HepG2 (cell line): ENCODE measurements around the gene SEBOX. TPM values are rescaled to one million over a fixed set of nuclear protein-coding genes. Genes with fewer than 3 reads are reported as not detected.

Experiments
- ATAC-seq: fragments of 200-7000 bp; cut with Tn5 transposase; 3 replicates; pipeline ENCODE4 v1.9.1; 2020; ENCODE audit warnings: mild to moderate bottlenecking, moderate library complexity
- Bru-seq: library from RNA; stranded (reverse); fragments of 400-500 nt; gene quantifications from one replicate; lab custom pipeline; 2021; lab: Mats Ljungman, UMichigan
- BruChase-seq, 2 experiments: library from RNA; stranded (reverse); fragments of 400-500 nt; gene quantifications; one replicate each; lab custom pipeline; 2021; lab: Mats Ljungman, UMichigan
- BruUV-seq: library from RNA; stranded (reverse); fragments of 400-500 nt; replicated peaks from 2 replicates; lab custom pipeline; 2021; lab: Mats Ljungman, UMichigan
- CTCF ChIA-PET: fragments of 300-600 bp; formaldehyde crosslinking; extraction: SDS; loops from one replicate; lab custom pipeline; 2021; ENCODE audit warnings: low total read pairs, inconsistent platforms, low intra/inter-chr PET ratio; lab: Yijun Ruan, JAX
- POLR2A ChIA-PET: fragments of 350-600 bp; sonication (Branson Sonifier 250); formaldehyde crosslinking; loops from one replicate; lab custom pipeline; 2020; ENCODE audit warnings: antibody characterized with exemption, inconsistent platforms; lab: Yijun Ruan, JAX
- DNase-seq: peaks from one replicate; pipeline ENCODE4 v3.0.0-alpha.2; 2015; ENCODE audit warnings: low spot score
- FAIRE-seq: peaks from 3 replicates; lab custom pipeline; 2011; peaks lifted over from hg19 to GRCh38; lab: Jason Lieb, UNC
- H2AFZ ChIP-seq: one replicate; pipeline ENCODE4 v1.6.1; 2011; ENCODE audit warnings: low read length, inconsistent platforms
- H3K27ac ChIP-seq: fragments of 300-600 bp; 3 replicates; pipeline ENCODE4 v1.8.0; 2011; ENCODE audit warnings: mixed run types, mild to moderate bottlenecking, mixed read lengths, low read length, inconsistent platforms; ENCODE audit not compliant: insufficient read depth; ENCODE audit errors: extremely low read length
- H3K27me3 ChIP-seq, 2 experiments: fragments of 200-600 bp in 1 of 2; 2 replicates in 1 of 2; 3 replicates in 1 of 2; pipeline versions ENCODE4 v1.6.0 to v1.8.0; 2011; ENCODE audit warnings: low read length in 2 of 2, mild to moderate bottlenecking in 2 of 2, moderate library complexity in 2 of 2, inconsistent platforms in 1 of 2; ENCODE audit not compliant: insufficient read depth in 2 of 2, control insufficient read depth in 1 of 2
- H3K36me3 ChIP-seq, 2 experiments: fragments of 200-600 bp in 1 of 2; replicated peaks in 1 of 2; 2 replicates in 1 of 2; 3 replicates in 1 of 2; pipeline versions ENCODE4 v1.5.1 to v1.8.0; 2011; ENCODE audit warnings: low read length in 2 of 2, inconsistent platforms in 1 of 2; ENCODE audit not compliant: insufficient read depth in 2 of 2, control insufficient read depth in 1 of 2
- H3K4me1 ChIP-seq: 2 replicates; pipeline ENCODE4 v1.5.1; 2012; ENCODE audit warnings: low read length, inconsistent platforms; ENCODE audit not compliant: insufficient read depth
- H3K4me2 ChIP-seq: 2 replicates; pipeline ENCODE4 v1.6.0; 2011; ENCODE audit warnings: low read depth, low read length, inconsistent platforms
- H3K4me3 ChIP-seq, 3 experiments: fragments of 200-600 bp in 1 of 3; sonication (generic), shearing (Covaris generic) in 1 of 3; replicated peaks in 1 of 3; 2 replicates each; pipeline ENCODE4 v1.5.1; 2011 to 2016; ENCODE audit warnings: low read length in 3 of 3, inconsistent platforms in 2 of 3, low read depth in 2 of 3, mild to moderate bottlenecking in 2 of 3, control low read depth in 1 of 3, mixed read lengths in 1 of 3; ENCODE audit not compliant: insufficient read depth in 1 of 3
- H3K79me2 ChIP-seq: one replicate; pipeline ENCODE4 v1.6.1; 2011; ENCODE audit warnings: low read length, inconsistent platforms; ENCODE audit not compliant: insufficient read depth
- H3K9ac ChIP-seq: 2 replicates; pipeline ENCODE4 v1.6.0; 2011; ENCODE audit warnings: mild to moderate bottlenecking, low read depth, low read length, inconsistent platforms; ENCODE audit not compliant: insufficient read depth
- H3K9me3 ChIP-seq: 2 replicates; pipeline ENCODE4 v1.5.1; 2012; ENCODE audit warnings: mild to moderate bottlenecking, low read length
- H4K20me1 ChIP-seq: 2 replicates; pipeline ENCODE4 v1.6.0; 2011; ENCODE audit warnings: inconsistent platforms, mild to moderate bottlenecking, low read length, moderate library complexity; ENCODE audit not compliant: insufficient read depth
- AGO2 ChIP-seq: fragments of 200-400 bp; formaldehyde crosslinking; optimal IDR thresholded peaks from 2 replicates; pipeline ENCODE3; 2017; ENCODE audit warnings: mild to moderate bottlenecking, low read depth, low read length, moderate library complexity
- FOXA3 ChIP-seq: IDR thresholded peaks from 2 replicates; pipeline ENCODE4 v1.6.1; 2016; ENCODE audit warnings: missing genetic modification reagents, missing compliant biosample characterization
- HNRNPL ChIP-seq: fragments of 200-400 bp; formaldehyde crosslinking; IDR thresholded peaks from 2 replicates; pipeline ENCODE4 v1.6.1; 2017; ENCODE audit warnings: mild to moderate bottlenecking, low read depth, low read length
- POLR2A ChIP-seq, 2 experiments: IDR thresholded peaks; 2 replicates each; pipeline ENCODE4 v1.6.1; 2011; ENCODE audit warnings: low read depth in 2 of 2, low read length in 2 of 2, mild to moderate bottlenecking in 1 of 2, moderate library complexity in 1 of 2; ENCODE audit not compliant: insufficient read depth in 1 of 2
- SRSF4 ChIP-seq: fragments of 200-400 bp; formaldehyde crosslinking; IDR thresholded peaks from one replicate; pipeline ENCODE4 v1.6.1; 2018; ENCODE audit warnings: mild to moderate bottlenecking, low read depth, low read length, moderate library complexity; ENCODE audit not compliant: poor library complexity, severe bottlenecking
- YEATS2 ChIP-seq: sonication (generic); formaldehyde crosslinking; IDR thresholded peaks from 2 replicates; pipeline ENCODE4 v1.4.0; 2020; ENCODE audit warnings: missing genetic modification reagents, borderline replicate concordance
- ZNF10 ChIP-seq: sonication (generic); formaldehyde crosslinking; IDR thresholded peaks from 2 replicates; pipeline ENCODE4 v1.4.0; 2020; ENCODE audit warnings: mild to moderate bottlenecking, low read depth, missing genetic modification reagents, borderline replicate concordance
- ZNF224 ChIP-seq: sonication (generic); formaldehyde crosslinking; IDR thresholded peaks from 2 replicates; pipeline ENCODE4 v1.5.0; 2020; ENCODE audit warnings: mild to moderate bottlenecking, missing genetic modification reagents
- ZNF644 ChIP-seq: IDR thresholded peaks from 2 replicates; pipeline ENCODE4 v1.6.1; 2016; ENCODE audit warnings: low read depth
- ZNF83 ChIP-seq: sonication (generic); formaldehyde crosslinking; IDR thresholded peaks from 2 replicates; pipeline ENCODE4 v1.4.0; 2020; ENCODE audit warnings: missing genetic modification reagents, mild to moderate bottlenecking, borderline replicate concordance
- WGBS: methylation state at CpG from one replicate; pipeline ENCODE4 v1.1.6; 2017; ENCODE audit warnings: low lambda C conversion rate; 5-methylcytosine and 5-hydroxymethylcytosine counted together
- in situ Hi-C: cut with HindIII; loops from 2 replicates; pipeline ENCODE4 v1.10.0; 2017; ENCODE audit warnings: low pct_unique_long_range_greater_than_20kb; ENCODE audit not compliant: extremely low pct_ligation_motif_present
- intact Hi-C: fragments of 100-400 bp; cut with micrococcal nuclease; formaldehyde crosslinking; loops from one replicate; pipeline ENCODE4 v1.10.0; 2022; ENCODE audit not compliant: unreplicated experiment
- long read RNA-seq, 2 experiments: library from RNA in 1 of 2; library from polyadenylated mRNA in 1 of 2; stranded (forward) in 1 of 2; unstranded in 1 of 2; transcript quantifications; one replicate each; pipeline ENCODE4 v2.0.0, GENCODE V29; 2019 to 2022
- polyA minus RNA-seq, 3 experiments: library from RNA; depleted of rRNA, polyadenylated mRNA; stranded (reverse); fragments of >200 nt; gene quantifications; 2 replicates each; pipeline ENCODE4 v1.2.3, GENCODE V29; 2011; ENCODE audit warnings: low replicate concordance in 1 of 3
- polyA plus RNA-seq, 8 experiments: library from polyadenylated mRNA; depleted of rRNA in 3 of 8; stranded (reverse) in 7 of 8; unstranded in 1 of 8; fragments of >200 nt; fragmentation: Illumina TruSeq in 4 of 8; extraction: Trizol in 4 of 8; gene quantifications; 2 replicates each; pipeline versions ENCODE4 v1.2.1 to v1.2.3, GENCODE V29; 2011 to 2016; ENCODE audit warnings: low read depth in 4 of 8, missing spikeins in 1 of 8, mixed read lengths in 1 of 8; ENCODE audit not compliant: insufficient read depth in 1 of 8
- total RNA-seq, 5 experiments: library from RNA; depleted of rRNA; stranded (reverse); fragments of >200 nt; fragmentation: Illumina TruSeq; extraction: Trizol; gene quantifications; 2 replicates each; pipeline ENCODE4 v1.2.3, GENCODE V29; 2016; ENCODE audit warnings: low read depth in 1 of 5
- TF ChIP-seq, protein P1 (sequence below): IDR thresholded peaks from 2 replicates; pipeline ENCODE4 v1.6.1; 2016
- TF ChIP-seq, protein P2 (sequence below): sonication (generic); formaldehyde crosslinking; IDR thresholded peaks from 2 replicates; pipeline ENCODE4 v1.4.0; 2020; ENCODE audit warnings: mild to moderate bottlenecking, missing genetic modification reagents, borderline replicate concordance

SEBOX gene, protein sequence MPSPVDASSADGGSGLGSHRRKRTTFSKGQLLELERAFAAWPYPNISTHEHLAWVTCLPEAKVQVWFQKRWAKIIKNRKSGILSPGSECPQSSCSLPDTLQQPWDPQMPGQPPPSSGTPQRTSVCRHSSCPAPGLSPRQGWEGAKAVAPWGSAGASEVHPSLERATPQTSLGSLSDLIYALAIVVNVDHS
- total RNA-seq (2016; rRNA removed; fragmentation: Illumina TruSeq; extraction: Trizol) (not detected in 2 replicates), polyA plus RNA-seq (2011; rRNA removed) (not detected in 2 replicates), polyA minus RNA-seq (2011; rRNA and poly(A)+ RNA removed; ENCODE audit: low replicate concordance) (0.34 TPM in 1 of 2 replicates, not detected in the other), Bru-seq, nascent RNA (percentile 42 among the genes with signal in this experiment), BruChase-seq, experiment 1, labeled RNA remaining after a 6-hour chase (percentile 36 among the genes with signal in this experiment), BruChase-seq, experiment 2, labeled RNA remaining after a 2-hour chase (percentile 33 among the genes with signal in this experiment)
- total RNA-seq (2016; cell fraction: cytosol; rRNA removed; fragmentation: Illumina TruSeq; extraction: Trizol; ENCODE audit: low read depth), result not detected in 2 replicates
- total RNA-seq (2016; cell fraction: insoluble cytoplasmic fraction; rRNA removed; fragmentation: Illumina TruSeq; extraction: Trizol), result not detected in 2 replicates
- total RNA-seq (2016; cell fraction: membrane; rRNA removed; fragmentation: Illumina TruSeq; extraction: Trizol), result not detected in 2 replicates
- total RNA-seq (2016; cell fraction: nucleus; rRNA removed; fragmentation: Illumina TruSeq; extraction: Trizol), result not detected in 2 replicates
- not detected in 2 replicates for polyA plus RNA-seq (2011; cell fraction: cytosol; rRNA removed)
- polyA plus RNA-seq (2011; cell fraction: nucleus; rRNA removed), result 0.43 TPM in 1 of 2 replicates, not detected in the other
- not detected in 2 replicates for polyA plus RNA-seq (2012)
- not detected in 2 replicates for polyA plus RNA-seq (2016; cell fraction: cytosol; fragmentation: Illumina TruSeq; extraction: Trizol; ENCODE audit: low read depth)
- not detected in 2 replicates for polyA plus RNA-seq (2016; cell fraction: insoluble cytoplasmic fraction; fragmentation: Illumina TruSeq; extraction: Trizol; ENCODE audit: low read depth)
- polyA plus RNA-seq (2016; cell fraction: membrane; fragmentation: Illumina TruSeq; extraction: Trizol; ENCODE audit: low read depth), result not detected in 2 replicates
- not detected in 2 replicates for polyA plus RNA-seq (2016; cell fraction: nucleus; fragmentation: Illumina TruSeq; extraction: Trizol; ENCODE audit: insufficient read depth, low read depth)
- not detected in 2 replicates for polyA minus RNA-seq (2011; cell fraction: cytosol; rRNA and poly(A)+ RNA removed)
- polyA minus RNA-seq (2011; cell fraction: nucleus; rRNA and poly(A)+ RNA removed), result not detected in 2 replicates
- long read RNA-seq, experiment 1, result 0 reads
- long read RNA-seq, experiment 2, result 0 reads

DNA sequence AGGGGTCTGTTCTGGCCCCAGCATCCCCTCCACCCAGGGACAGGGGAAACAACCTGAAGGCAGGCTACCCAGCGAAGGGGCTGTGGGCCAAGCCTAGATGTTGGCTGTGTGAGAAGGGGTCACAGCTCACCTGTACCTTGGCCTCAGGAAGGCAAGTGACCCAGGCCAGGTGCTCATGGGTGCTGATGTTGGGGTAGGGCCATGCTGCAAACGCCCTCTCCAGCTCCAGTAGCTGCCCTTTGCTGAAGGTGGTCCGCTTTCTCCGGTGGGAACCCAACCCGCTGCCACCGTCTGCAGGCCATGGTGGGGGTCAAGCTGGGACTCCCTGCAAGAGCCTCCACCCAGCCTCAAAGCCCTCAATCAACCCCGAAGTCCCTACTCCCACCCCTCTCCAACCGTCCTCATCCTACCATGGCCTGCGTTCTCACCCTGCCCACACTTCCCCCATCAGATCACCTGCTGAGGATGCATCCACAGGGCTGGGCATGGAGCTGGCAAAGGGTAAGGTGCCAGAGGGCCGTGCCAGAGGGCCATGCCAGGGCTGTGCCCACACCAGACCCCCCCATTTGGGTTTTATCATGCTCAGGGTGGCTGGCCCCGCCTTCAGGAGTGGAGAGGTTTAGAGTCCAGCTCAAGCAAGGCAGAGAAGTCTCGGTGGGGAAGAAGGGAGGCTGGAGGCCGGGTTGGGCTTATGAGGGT lies at the start of gene SEBOX:
Gene SEBOX (minus strand): TSS at position 535 of the 699 bp plus-strand sequence. CDS start 48 bp downstream, at position 487.
- H3K9me3 ChIP-seq, result no peaks in the 10 kb centered on the region
- no peak within 1 kb of the TSS for H3K9ac ChIP-seq
- ChIA-PET POLR2A (interaction anchor here (0.8 to 8.3 kb wide), 8 partner anchors 8 to 57 kb away, joined by 3 to 183 read pairs (median 8); partner anchors contain the start of genes IFT20, POLDIP2, SLC46A1 and TNFAIP1), CTCF (no interaction called here)
- no TSS peak for BruUV-seq
- H3K79me2 ChIP-seq, result peaks cover 7% of the 10 kb centered on the region
- H3K4me1 ChIP-seq, result peaks cover 37% of the 10 kb centered on the region
- H3K27me3 ChIP-seq, result no peaks in the 10 kb centered on the region
- DNase-seq, result no peak
- 94% methylated on average over 9 of the region's 13 CpGs for WGBS
- H3K4me2 ChIP-seq, result no peak within 1 kb of the TSS
- H3K4me3 ChIP-seq, result no peak within 1 kb of the TSS
- intact Hi-C loops (no loop called here), in situ Hi-C loops (no loop called here)
- no peak within 1 kb of the TSS for H3K27ac ChIP-seq
- H3K36me3 ChIP-seq, result peaks cover 16 to 35% of the 10 kb centered on the region in 2 experiments
- H4K20me1 ChIP-seq, result no peaks in the 10 kb centered on the region
- no peak for ATAC-seq
- FAIRE-seq, result no peak
- no peak within 1 kb of the TSS for H2AFZ ChIP-seq
- TF ChIP-seq FOXA3 (CRISPR knock-in tag) (no peak), ZNF83 (CRISPR knock-in tag) (no peak), HNRNPL (peak; percentile 80), ZNF644 (CRISPR knock-in tag) (no peak), SRSF4 (no peak), AGO2 (peak; percentile 73), POLR2A (IDR thresholded peaks at IDR 0.05; ENCODE audit: insufficient read depth in 1 of 2, low read depth in 2 of 2, low read length in 2 of 2) (peak in 1 of 2 experiments; percentile 14; a peak in 1 of 4 replicates), ZNF224 (CRISPR knock-in tag) (no peak), ZNF10 (CRISPR knock-in tag) (no peak), YEATS2 (CRISPR knock-in tag) (no peak)
- TF ChIP-seq, protein P1, sequence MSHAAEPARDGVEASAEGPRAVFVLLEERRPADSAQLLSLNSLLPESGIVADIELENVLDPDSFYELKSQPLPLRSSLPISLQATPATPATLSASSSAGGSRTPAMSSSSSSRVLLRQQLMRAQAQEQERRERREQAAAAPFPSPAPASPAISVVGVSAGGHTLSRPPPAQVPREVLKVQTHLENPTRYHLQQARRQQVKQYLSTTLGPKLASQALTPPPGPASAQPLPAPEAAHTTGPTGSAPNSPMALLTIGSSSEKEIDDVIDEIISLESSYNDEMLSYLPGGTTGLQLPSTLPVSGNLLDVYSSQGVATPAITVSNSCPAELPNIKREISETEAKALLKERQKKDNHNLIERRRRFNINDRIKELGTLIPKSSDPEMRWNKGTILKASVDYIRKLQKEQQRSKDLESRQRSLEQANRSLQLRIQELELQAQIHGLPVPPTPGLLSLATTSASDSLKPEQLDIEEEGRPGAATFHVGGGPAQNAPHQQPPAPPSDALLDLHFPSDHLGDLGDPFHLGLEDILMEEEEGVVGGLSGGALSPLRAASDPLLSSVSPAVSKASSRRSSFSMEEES, result no peak
- TF ChIP-seq, protein P2, sequence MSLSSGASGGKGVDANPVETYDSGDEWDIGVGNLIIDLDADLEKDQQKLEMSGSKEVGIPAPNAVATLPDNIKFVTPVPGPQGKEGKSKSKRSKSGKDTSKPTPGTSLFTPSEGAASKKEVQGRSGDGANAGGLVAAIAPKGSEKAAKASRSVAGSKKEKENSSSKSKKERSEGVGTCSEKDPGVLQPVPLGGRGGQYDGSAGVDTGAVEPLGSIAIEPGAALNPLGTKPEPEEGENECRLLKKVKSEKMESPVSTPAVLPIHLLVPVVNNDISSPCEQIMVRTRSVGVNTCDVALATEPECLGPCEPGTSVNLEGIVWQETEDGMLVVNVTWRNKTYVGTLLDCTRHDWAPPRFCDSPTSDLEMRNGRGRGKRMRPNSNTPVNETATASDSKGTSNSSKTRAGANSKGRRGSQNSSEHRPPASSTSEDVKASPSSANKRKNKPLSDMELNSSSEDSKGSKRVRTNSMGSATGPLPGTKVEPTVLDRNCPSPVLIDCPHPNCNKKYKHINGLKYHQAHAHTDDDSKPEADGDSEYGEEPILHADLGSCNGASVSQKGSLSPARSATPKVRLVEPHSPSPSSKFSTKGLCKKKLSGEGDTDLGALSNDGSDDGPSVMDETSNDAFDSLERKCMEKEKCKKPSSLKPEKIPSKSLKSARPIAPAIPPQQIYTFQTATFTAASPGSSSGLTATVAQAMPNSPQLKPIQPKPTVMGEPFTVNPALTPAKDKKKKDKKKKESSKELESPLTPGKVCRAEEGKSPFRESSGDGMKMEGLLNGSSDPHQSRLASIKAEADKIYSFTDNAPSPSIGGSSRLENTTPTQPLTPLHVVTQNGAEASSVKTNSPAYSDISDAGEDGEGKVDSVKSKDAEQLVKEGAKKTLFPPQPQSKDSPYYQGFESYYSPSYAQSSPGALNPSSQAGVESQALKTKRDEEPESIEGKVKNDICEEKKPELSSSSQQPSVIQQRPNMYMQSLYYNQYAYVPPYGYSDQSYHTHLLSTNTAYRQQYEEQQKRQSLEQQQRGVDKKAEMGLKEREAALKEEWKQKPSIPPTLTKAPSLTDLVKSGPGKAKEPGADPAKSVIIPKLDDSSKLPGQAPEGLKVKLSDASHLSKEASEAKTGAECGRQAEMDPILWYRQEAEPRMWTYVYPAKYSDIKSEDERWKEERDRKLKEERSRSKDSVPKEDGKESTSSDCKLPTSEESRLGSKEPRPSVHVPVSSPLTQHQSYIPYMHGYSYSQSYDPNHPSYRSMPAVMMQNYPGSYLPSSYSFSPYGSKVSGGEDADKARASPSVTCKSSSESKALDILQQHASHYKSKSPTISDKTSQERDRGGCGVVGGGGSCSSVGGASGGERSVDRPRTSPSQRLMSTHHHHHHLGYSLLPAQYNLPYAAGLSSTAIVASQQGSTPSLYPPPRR (CRISPR knock-in tag), result no peak
